ENCODE data around the gene PLPPR3. TPM values are rescaled to one million over a fixed set of nuclear protein-coding genes. Genes with fewer than 3 reads are reported as not detected.
A peak's percentile ranks its signal among the peaks of the same experiment; 100 is the strongest.

PLPPR3 gene
- total and polyA plus RNA-seq, 9 of the 15 experiments (the other 6 are each of a cell fraction or from before 2014, with no cell fraction given) = 0.01 to 48.2 (median 8.6) TPM

- TF ChIP-seq SFPQ (IDR thresholded peaks at IDR 0.05; ENCODE audit: low read depth, low read length) (no peak), ZNF318 (IDR thresholded peaks at IDR 0.05; ENCODE audit: borderline replicate concordance in 1 of 2, low read depth in 1 of 2) (no peak), MXI1 (IDR thresholded peaks at IDR 0.05; ENCODE audit: low read depth, low read length) (no peak), SMAD4 (CRISPR knock-in tag; conservative IDR thresholded peaks at IDR 0.05) (peak; percentile 69), NEUROD1 (IDR thresholded peaks at IDR 0.05; ENCODE audit: borderline replicate concordance, low read depth, low read length, partially characterized antibody) (peak; percentile 28), ZNF449 (CRISPR knock-in tag; IDR thresholded peaks at IDR 0.05) (peak; percentile 38; the same call in 1 of the 2 replicates), NFE2 (IDR thresholded peaks at IDR 0.05; ENCODE audit: low read depth) (no peak), E2F3 (CRISPR knock-in tag; IDR thresholded peaks at IDR 0.05) (0 out of 2 replicates have a peak, but pooled peaks have one; percentile 36), IRF2 (CRISPR knock-in tag; IDR thresholded peaks at IDR 0.05) (no peak), EP400 (IDR thresholded peaks at IDR 0.05) (peak; percentile 56), ZNF639 (CRISPR knock-in tag; conservative IDR thresholded peaks at IDR 0.05 in 1 of 2, IDR thresholded peaks at IDR 0.05 in 1 of 2) (peak in 1 of 2 experiments; percentile 57; a peak in 1 of 4 replicates)
Observed at GRCh38 chr19:823565-824121, 1.9 kb upstream of the PLPPR3 start (continued).

Measured in K562 (cell line).